Hepatocyte (in vitro differentiated cells): ENCODE measurements around the gene CHRDL1. TPM values are rescaled to one million over a fixed set of nuclear protein-coding genes. Genes with fewer than 3 reads are reported as not detected.

ENCODE experiments used
- DNase-seq: peaks from one replicate; pipeline ENCODE4 v3.0.0-alpha.2; 2016; ENCODE audit warnings: low spot score
- H2AFZ ChIP-seq: fragments of 200-600 bp; sonication (generic); 2 replicates; pipeline ENCODE4 v1.6.0; 2016; ENCODE audit warnings: antibody characterized with exemption, mild to moderate bottlenecking
- H3K27ac ChIP-seq: fragments of 200-600 bp; sonication (generic); 2 replicates; pipeline ENCODE4 v1.5.1; 2016; ENCODE audit warnings: mild to moderate bottlenecking
- H3K27me3 ChIP-seq: fragments of 200-600 bp; sonication (generic); 2 replicates; pipeline ENCODE4 v1.6.1; 2016
- H3K36me3 ChIP-seq: fragments of 200-600 bp; sonication (generic); replicated peaks from 2 replicates; pipeline ENCODE4 v1.5.1; 2016; ENCODE audit warnings: low read depth; ENCODE audit not compliant: insufficient read depth
- H3K4me1 ChIP-seq: fragments of 200-600 bp; sonication (generic); 2 replicates; pipeline ENCODE4 v1.5.1; 2016; ENCODE audit warnings: mild to moderate bottlenecking, moderate library complexity; ENCODE audit not compliant: insufficient read depth
- H3K4me2 ChIP-seq: fragments of 200-600 bp; sonication (generic); 2 replicates; pipeline ENCODE4 v1.6.0; 2016
- H3K4me3 ChIP-seq: fragments of 200-600 bp; sonication (generic); 2 replicates; pipeline ENCODE4 v1.5.1; 2016; ENCODE audit warnings: mild to moderate bottlenecking
- H3K79me2 ChIP-seq: fragments of 200-600 bp; sonication (generic); 2 replicates; pipeline ENCODE4 v1.6.0; 2017; ENCODE audit warnings: mild to moderate bottlenecking
- H3K9me2 ChIP-seq: fragments of 200-600 bp; sonication (generic); replicated peaks from 2 replicates; pipeline ENCODE4 v1.6.0; 2017; ENCODE audit warnings: mild to moderate bottlenecking; ENCODE audit not compliant: insufficient read depth
- H3K9me3 ChIP-seq: fragments of 200-600 bp; sonication (generic); 2 replicates; pipeline ENCODE4 v1.5.1; 2016; ENCODE audit warnings: low read depth, mild to moderate bottlenecking
- H4K20me1 ChIP-seq: fragments of 200-600 bp; sonication (generic); 2 replicates; pipeline ENCODE4 v1.6.0; 2016; ENCODE audit warnings: mild to moderate bottlenecking; ENCODE audit not compliant: insufficient read depth, poor library complexity, severe bottlenecking
- CTCF ChIP-seq: fragments of 200-600 bp; sonication (generic); IDR thresholded peaks from 2 replicates; pipeline ENCODE4 v1.5.1; 2016; ENCODE audit warnings: antibody characterized with exemption, mild to moderate bottlenecking; ENCODE audit not compliant: poor library complexity
- EZH2 ChIP-seq: fragments of 200-600 bp; sonication (generic); IDR thresholded peaks from 2 replicates; pipeline ENCODE4 v1.6.1; 2016; ENCODE audit warnings: antibody characterized with exemption, mild to moderate bottlenecking, borderline replicate concordance
- EZH2phosphoT487 ChIP-seq: fragments of 200-600 bp; sonication (generic); IDR thresholded peaks from one replicate; pipeline ENCODE4 v1.6.1; 2018; ENCODE audit warnings: antibody characterized with exemption, mild to moderate bottlenecking, low read depth, moderate library complexity; ENCODE audit not compliant: unreplicated experiment, severe bottlenecking
- WGBS: methylation state at CpG from one replicate; pipeline ENCODE4 v1.1.6; 2016; ENCODE audit warnings: low lambda C conversion rate; ENCODE audit errors: missing lambda C conversion rate; 5-methylcytosine and 5-hydroxymethylcytosine counted together
- polyA plus RNA-seq: library from polyadenylated mRNA; unstranded; fragments of >200 nt; fragmentation: Nextera tagmentation; extraction: Ambion mirVana; gene quantifications from 2 replicates; pipeline ENCODE4 v1.2.1, GENCODE V29; 2016
- total RNA-seq: library from RNA; depleted of rRNA; stranded (reverse); fragments of >200 nt; gene quantifications from 2 replicates; pipeline ENCODE4 v1.2.3, GENCODE V29; 2014

Gene CHRDL1
- total and polyA plus RNA-seq, 2 experiments from 2014 or later, result 0.82 to 1.6 TPM

- peaks cover 6% of the 10 kb centered on the region for H3K27me3 ChIP-seq
- no peaks in the 10 kb centered on the region for H3K79me2 ChIP-seq
- DNase-seq, result no peak
- no peak overlapping the region for H3K4me3 ChIP-seq
- H4K20me1 ChIP-seq, result no peaks in the 10 kb centered on the region
- H2AFZ ChIP-seq, result no peak overlapping the region
- H3K4me1 ChIP-seq, result no peaks in the 10 kb centered on the region
- no peak overlapping the region for H3K4me2 ChIP-seq
- no peaks in the 10 kb centered on the region for H3K36me3 ChIP-seq
- no peak overlapping the region for H3K27ac ChIP-seq
- H3K9me2 ChIP-seq, result no peaks in the 10 kb centered on the region
- no peak for TF ChIP-seq EZH2phosphoT487
- H3K9me3 ChIP-seq, result no peaks in the 10 kb centered on the region
- 79% methylated on average over 3 of the region's 3 CpGs for WGBS
Observed at GRCh38 chrX:110794601-110795000, 1.0 kb downstream of the CHRDL1 start.

- Histone ChIP-seq H3K36me3 (no peaks in the 10 kb centered on the region), H3K4me1 (no peaks in the 10 kb centered on the region), H3K9me3 (no peaks in the 10 kb centered on the region), H3K79me2 (no peaks in the 10 kb centered on the region), H3K4me3 (no peak overlapping the region), H2AFZ (no peak overlapping the region), H3K27ac (no peak overlapping the region), H3K27me3 (peaks cover 6% of the 10 kb centered on the region), H3K9me2 (no peaks in the 10 kb centered on the region), H3K4me2 (no peak overlapping the region), H4K20me1 (no peaks in the 10 kb centered on the region)
- 63% methylated on average over 5 of the region's 5 CpGs for WGBS
- no peak for DNase-seq
- no peak for TF ChIP-seq EZH2phosphoT487
- no peak for TF ChIP-seq EZH2
- no peak for TF ChIP-seq CTCF
Observed at GRCh38 chrX:110791071-110791470, 4.5 kb downstream of the CHRDL1 start.

GRCh38 chrX:110786486-110786885 lies 9.1 kb downstream of the CHRDL1 start:
- no peak for DNase-seq
- no peaks in the 10 kb centered on the region for H3K4me1 ChIP-seq
- no peaks in the 10 kb centered on the region for H3K9me3 ChIP-seq
- no peak overlapping the region for H3K27ac ChIP-seq
- H3K36me3 ChIP-seq, result no peaks in the 10 kb centered on the region
- no peak overlapping the region for H3K4me3 ChIP-seq
- H3K9me2 ChIP-seq, result no peaks in the 10 kb centered on the region
- H3K4me2 ChIP-seq, result no peak overlapping the region
- no peak overlapping the region for H2AFZ ChIP-seq
- no peaks in the 10 kb centered on the region for H4K20me1 ChIP-seq
- TF ChIP-seq CTCF, result no peak
- TF ChIP-seq EZH2phosphoT487, result no peak
- no peak for TF ChIP-seq EZH2
- no peaks in the 10 kb centered on the region for H3K27me3 ChIP-seq
- 87% methylated on average over 4 of the region's 4 CpGs for WGBS
- no peaks in the 10 kb centered on the region for H3K79me2 ChIP-seq

- H3K27me3 ChIP-seq, result no peaks in the 10 kb centered on the region
- H3K27ac ChIP-seq, result no peak overlapping the region
- H3K4me3 ChIP-seq, result no peak overlapping the region
- DNase-seq, result no peak
- no peaks in the 10 kb centered on the region for H3K9me3 ChIP-seq
- no peaks in the 10 kb centered on the region for H3K79me2 ChIP-seq
- TF ChIP-seq EZH2 (no peak), EZH2phosphoT487 (no peak), CTCF (no peak)
- no peaks in the 10 kb centered on the region for H3K4me1 ChIP-seq
- 67% methylated on average over 1 of the region's 1 CpG for WGBS
- no peaks in the 10 kb centered on the region for H3K36me3 ChIP-seq
- H3K9me2 ChIP-seq, result no peaks in the 10 kb centered on the region
- H4K20me1 ChIP-seq, result no peaks in the 10 kb centered on the region
- H2AFZ ChIP-seq, result no peak overlapping the region
- H3K4me2 ChIP-seq, result no peak overlapping the region
Observed at GRCh38 chrX:110759785-110760184, 35.8 kb downstream of the CHRDL1 start.
